GM11168 (cell line): ENCODE measurements around the gene ERP27.

ENCODE experiments used
- in situ Hi-C: fragments of 300-500 bp; cut with MboI; formaldehyde crosslinking; loops from one replicate; pipeline ENCODE4 v1.12.0; 2022; ENCODE audit warnings: low sequenced_read_pairs; ENCODE audit not compliant: unreplicated experiment

ERP27 gene

GRCh38 chr12:14942196-14942931, 4.0 kb upstream of the ERP27 start:
- in situ Hi-C loops: no loop called here

- in situ Hi-C loops: no loop called here
Observed at GRCh38 chr12:14941369-14941768, 3.0 kb upstream of the ERP27 start.

- in situ Hi-C loops: no loop called here
Observed at GRCh38 chr12:14937689-14938088, 648 bp downstream of the ERP27 start.

- in situ Hi-C loops: no loop called here
Observed at GRCh38 chr12:14937014-14937413, 1.3 kb downstream of the ERP27 start.

- in situ Hi-C loops: no loop called here
Observed at GRCh38 chr12:14936224-14936861, 2.0 kb downstream of the ERP27 start.

- in situ Hi-C loops: no loop called here
Observed at GRCh38 chr12:14935031-14935430, 3.3 kb downstream of the ERP27 start.

- in situ Hi-C loops: no loop called here
Observed at GRCh38 chr12:14934511-14934910, 3.8 kb downstream of the ERP27 start.

GRCh38 chr12:14931791-14932560, 6.4 kb downstream of the ERP27 start:
- in situ Hi-C loops: no loop called here

GRCh38 chr12:14931359-14931758, 7.0 kb downstream of the ERP27 start:
- in situ Hi-C loops: no loop called here

- in situ Hi-C loops: no loop called here
Observed at GRCh38 chr12:14930299-14930698, 8.0 kb downstream of the ERP27 start.

GRCh38 chr12:14928931-14929330, 9.4 kb downstream of the ERP27 start:
- in situ Hi-C loops: no loop called here

- in situ Hi-C loops: no loop called here
Observed at GRCh38 chr12:14927267-14927666, 11.1 kb downstream of the ERP27 start.

GRCh38 chr12:14924541-14924940, 13.8 kb downstream of the ERP27 start:
- in situ Hi-C loops: loop anchor here (5.0 kb wide), 1 partner anchor 62 kb away; no protein-coding TSS in a partner anchor

- in situ Hi-C loops: loop anchor here (5.0 kb wide), 1 partner anchor 62 kb away; no protein-coding TSS in a partner anchor
Observed at GRCh38 chr12:14923944-14924343, 14.4 kb downstream of the ERP27 start.

GRCh38 chr12:14921218-14921617, 17.1 kb downstream of the ERP27 start:
- in situ Hi-C loops: loop anchor here (5.0 kb wide), 1 partner anchor 59 kb away; no protein-coding TSS in a partner anchor

GRCh38 chr12:14920475-14921126, 17.7 kb downstream of the ERP27 start:
- in situ Hi-C loops: loop anchor here (5.0 kb wide), 1 partner anchor 58 kb away; no protein-coding TSS in a partner anchor

- in situ Hi-C loops: no loop called here
Observed at GRCh38 chr12:14919455-14919854, 18.9 kb downstream of the ERP27 start.

GRCh38 chr12:14915736-14916135, 22.6 kb downstream of the ERP27 start:
- in situ Hi-C loops: no loop called here

- in situ Hi-C loops: no loop called here
Observed at GRCh38 chr12:14913381-14913781, 25.0 kb downstream of the ERP27 start.

- in situ Hi-C loops: no loop called here
Observed at GRCh38 chr12:14911131-14911530, 27.2 kb downstream of the ERP27 start.
